NCI-H1092 treated with DMSO at 0.1 percent for 48 hours (cell line): Measurements from ENCODE around the gene H1-8.
"Not testable (repeated sequence)": the region's sequence is repeated elsewhere in the genome, so short reads cannot be mapped to it uniquely, and the experiment has no call there.

ENCODE experiments used
- DNase-seq: peaks from one replicate; lab custom pipeline; 2025; lab: John Stamatoyannopoulos, UW

H1-8 gene

DNA sequence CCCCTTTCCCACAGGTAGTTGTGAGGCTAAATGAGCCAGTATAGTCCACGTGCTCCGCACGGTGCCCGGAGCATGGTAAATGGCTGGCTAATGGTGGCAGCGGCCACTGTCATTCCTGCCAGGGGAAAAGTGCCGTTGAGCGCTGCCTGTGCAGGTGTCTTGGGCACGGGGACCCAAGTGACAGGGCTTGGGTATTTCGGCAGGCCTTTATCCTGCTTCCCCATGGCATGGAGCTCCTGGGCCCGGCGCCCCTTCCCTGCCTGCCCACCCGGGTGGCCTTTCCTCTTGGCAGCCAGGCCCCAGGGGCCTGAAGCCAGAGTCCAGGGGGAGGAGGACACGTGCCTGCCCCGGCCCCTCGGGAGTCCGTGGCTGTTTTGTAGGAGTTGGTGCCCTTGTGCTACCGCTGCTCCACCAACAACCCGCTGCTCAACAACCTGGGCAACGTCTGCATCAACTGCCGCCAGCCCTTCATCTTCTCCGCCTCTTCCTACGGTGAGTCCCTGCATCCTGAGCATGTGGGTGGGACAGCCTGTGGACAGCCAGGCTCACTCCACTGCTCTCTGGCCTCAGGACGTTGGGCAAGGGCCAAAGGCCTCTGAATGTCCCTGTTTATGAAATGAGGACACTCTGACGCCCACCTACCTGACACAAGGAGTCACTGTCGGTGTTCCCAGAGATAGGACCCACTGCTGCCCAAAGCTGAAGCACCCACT is 27.7 kb upstream of the H1-8 start:
- DNase-seq: not testable (repeated sequence)

DNA sequence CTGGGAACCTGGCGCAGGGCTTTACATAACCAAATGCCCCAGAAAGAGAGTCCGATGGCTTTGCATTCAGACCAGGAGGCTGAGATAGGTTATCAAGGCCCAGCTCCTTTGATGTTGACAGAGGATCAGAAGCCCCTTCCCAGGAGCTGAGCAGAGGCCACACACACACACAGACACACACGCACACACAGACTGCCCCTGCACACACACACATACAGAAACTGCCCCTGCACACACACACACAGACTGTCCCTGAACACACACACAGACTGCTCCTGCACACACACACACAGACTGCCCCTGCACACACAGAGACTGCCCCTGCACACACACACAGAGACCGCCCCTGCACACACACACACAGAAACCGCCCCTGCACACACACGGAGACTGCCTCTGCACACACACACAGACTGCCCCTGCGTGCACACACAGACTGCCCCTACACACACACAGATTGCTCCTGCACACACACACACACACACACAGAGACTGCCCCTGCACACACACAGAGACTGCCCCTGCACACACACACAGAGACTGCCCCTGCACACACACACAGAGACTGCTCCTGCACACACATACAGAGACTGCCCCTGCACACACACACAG is 27.0 kb upstream of the H1-8 start:
- DNase-seq: not testable (repeated sequence)

DNA sequence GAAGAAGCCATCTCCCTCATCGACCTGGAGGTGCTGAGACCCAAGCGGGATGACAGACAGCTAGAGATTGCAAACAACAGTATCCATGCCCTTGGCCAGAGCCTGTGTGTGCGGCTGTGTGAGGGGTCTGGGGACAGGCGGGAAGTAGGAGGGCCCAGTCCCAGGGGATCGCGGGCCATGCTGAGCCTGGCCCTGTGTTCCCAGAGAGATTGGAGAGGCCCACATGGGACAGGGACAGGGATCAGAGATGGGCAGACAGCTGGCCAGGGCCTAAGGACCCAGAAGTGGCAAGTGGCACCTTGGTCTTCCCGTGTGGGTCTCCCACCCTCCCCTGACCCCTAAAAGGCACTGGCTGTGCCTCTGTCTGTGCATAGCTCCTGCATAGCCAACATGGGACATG is 25.5 kb upstream of the H1-8 start:
- DNase-seq: no peak

DNA sequence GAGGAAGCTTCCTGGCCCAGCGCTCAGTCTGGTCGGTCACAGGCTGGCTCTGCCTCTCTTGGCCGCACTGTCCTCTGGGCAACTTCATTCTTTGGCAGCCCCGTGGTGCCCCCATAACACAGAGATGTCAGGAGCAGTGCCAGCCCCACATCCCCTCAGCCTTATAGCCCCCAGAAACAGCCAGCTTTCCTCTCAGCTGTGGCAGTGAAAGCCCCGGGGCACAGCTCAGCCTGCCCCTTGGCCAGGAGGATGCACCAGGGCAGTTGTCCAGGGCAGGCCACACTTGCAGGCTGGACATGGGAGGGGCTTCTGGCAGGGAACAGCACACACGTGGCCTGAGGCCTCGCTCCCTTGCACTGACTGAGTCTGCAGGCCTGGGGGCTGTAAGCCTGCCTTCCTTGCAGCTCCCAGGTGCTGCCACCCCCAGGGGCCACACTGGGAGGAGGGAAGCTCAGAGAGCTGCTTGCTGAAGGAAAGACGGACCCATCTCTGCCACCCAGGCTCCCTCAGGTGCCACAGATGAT is 24.9 kb upstream of the H1-8 start:
- DNase-seq: no peak

DNA sequence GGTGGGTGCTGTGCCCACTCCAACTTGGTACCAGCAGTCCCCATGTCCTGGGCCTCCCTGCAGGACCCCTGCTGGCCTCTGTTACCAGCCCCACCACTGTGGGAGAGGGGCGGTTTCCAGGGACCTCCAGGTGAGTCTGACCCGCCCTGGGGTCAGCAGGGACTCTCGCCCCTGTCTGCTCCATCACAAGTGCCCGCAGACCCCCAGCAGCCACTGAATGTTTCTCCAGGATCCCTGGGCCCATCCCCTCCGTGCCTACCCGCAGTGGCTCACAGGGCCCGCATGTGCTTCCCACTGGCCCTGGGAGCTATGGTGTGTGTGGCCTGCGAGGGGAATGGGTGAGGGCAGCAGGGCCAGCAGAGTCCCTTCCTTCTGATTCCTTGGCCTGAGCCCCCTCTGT is 24.4 kb upstream of the H1-8 start:
- no peak for DNase-seq

DNA sequence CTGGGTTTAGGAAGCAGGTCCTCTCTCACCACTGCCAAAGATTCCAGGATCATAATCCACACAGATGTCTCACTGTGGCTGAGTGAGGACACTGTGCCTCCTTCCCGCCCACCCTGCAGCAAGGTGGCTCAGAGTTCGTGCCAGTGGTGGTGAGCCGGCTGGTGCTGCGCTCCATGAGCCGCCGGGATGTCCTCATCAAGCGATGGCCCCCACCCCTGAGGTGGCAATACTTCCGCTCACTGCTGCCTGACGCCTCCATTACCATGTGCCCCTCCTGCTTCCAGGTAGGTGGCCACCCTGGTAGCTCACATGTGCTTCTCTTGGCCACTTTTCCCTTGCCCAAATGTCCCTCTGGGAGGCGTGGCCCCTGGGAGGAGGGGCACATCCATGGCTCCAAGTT is 23.5 kb upstream of the H1-8 start:
- DNase-seq: no peak

DNA sequence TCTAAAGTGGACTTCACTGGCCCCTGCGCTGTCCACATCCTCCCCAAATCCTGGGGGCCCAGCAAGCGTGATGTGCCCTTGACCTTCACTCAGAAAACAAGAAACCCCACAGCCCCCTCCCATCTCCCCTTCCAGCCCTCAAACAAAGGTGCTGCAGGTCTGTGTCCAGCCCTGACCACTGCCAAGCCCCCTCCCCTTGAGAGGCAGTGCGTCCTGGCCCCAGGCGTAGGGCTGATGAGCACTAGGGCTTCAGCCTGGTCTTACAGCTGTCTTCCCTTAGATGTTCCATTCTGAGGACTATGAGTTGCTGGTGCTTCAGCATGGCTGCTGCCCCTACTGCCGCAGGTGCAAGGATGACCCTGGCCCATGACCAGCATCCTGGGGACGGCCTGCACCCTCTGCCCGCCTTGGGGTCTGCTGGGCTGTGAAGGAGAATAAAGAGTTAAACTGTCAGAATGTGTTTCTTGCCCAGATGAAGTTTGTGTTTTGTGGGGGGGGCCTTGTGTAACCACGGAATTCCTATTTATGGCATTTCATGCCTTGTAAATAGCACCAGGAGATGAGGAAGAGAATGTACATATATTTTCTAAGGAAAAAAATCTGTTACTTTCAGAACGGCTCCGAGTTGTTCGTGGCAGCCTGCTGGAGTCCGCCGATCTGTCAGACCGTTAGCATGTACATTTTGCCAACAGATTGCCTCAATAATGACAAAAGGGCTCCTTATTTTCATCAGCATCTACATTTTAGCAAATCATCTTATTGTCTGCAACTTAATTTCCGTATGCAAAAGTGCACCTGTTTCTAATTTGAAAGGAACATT is 22.9 kb upstream of the H1-8 start:
- no peak for DNase-seq

DNA sequence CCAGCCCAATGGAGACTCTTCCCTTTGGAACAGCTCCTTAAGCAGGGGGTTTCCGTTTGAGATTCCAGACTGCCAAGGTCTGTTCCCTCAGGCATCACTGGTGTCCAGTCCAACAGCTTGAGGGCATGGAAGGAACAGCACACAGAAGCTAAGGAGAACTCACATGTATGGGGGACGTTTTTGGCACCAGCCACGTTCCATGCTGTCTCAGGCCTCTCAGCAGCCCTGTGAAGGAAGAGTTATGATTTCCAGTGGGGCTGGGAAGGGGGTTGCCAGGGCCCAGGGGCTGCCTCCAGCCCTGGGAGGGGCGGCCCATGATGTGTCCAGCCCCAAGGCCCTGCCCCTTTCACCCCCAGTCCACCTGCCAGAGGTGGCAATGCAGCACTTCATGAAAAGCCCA is 22.0 kb upstream of the H1-8 start:
- DNase-seq: no peak

DNA sequence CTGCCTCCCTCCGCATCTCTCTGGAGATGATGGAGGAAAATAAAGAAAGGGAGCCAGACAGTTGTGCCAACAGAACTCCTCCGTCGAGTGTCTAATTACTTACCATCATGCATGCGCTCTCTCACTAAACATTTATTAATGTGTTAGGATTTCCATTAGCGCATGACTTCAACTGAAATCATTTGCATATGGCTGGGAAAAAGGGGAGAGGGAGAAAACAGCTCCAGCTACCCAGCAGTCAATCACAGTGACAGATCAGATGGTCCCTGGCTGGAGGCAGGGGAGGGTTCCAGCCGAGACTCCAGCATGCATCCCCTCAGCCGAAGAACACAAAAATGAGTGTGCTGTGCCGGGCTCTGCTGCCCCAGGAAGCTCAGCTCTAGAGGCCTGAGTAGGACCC is 21.4 kb upstream of the H1-8 start:
- DNase-seq: no peak

DNA sequence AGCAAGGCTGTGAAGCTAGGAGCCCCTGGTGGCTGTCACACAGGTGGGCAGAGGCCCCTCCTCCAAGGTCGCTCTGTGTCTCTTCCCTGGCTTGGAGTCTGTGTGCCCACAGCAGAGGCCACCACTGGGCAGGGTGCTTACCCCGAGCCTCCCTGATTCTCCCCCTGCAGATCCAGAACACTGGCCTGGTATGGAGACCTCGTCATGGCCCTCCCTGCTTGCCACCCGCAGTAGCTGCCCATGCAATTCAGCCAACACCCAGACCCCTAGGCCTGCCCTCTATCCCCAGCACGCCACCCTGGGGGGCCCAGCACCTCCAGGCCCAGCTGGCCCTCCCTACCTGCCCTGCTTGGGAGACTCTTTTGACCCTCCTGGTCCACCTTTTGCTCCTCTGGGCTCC is 20.0 kb upstream of the H1-8 start:
- no peak for DNase-seq

DNA sequence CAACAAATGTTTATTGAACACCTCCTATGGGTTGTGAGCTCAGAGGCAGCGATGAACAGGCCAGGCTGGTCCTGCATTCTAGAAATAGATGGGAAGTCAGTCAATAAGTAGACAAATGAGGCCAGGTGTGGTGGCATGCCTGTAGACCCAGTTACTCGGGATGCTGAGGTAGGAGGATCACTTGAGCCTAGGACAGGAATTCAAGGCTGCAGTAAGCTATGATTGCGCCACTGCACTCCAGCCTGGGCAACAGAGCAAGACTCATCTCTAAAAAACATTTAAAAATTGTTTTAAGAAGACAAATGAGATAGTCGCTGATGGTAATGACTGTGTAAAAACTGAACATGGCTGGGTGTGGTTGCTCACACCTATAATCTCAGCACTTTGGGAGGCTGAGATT is 18.9 kb upstream of the H1-8 start:
- no peak for DNase-seq

DNA sequence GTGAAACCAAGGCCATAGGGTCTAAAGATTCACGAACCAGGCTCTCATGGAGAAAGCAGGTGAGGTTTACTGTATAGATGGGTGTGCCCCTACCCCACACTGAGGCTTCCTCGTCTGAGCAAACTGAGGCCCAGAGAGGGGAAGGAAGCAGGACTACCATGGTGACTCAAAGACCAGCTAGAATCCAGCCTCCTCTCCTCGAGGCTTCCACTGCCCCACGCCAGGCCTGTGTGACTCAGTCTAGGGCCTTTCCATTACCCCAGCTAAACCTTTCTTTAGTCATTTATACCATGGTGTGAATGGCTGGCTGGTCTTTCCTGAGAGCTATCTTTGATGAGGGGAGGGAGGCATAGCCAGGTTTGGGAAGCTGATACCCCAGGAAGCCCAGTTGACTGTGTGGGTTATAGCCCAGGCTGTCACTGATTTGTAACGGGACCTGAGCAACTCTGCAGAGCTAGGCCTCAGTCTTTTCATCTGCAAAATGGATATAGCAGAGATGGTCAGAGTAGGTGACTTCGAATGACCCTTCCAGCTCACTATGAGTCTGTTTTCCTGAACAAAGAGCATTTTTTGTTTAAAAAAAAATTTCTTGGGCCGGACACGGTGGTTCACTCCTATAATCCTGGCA is 17.5 kb upstream of the H1-8 start:
- DNase-seq: no peak

DNA sequence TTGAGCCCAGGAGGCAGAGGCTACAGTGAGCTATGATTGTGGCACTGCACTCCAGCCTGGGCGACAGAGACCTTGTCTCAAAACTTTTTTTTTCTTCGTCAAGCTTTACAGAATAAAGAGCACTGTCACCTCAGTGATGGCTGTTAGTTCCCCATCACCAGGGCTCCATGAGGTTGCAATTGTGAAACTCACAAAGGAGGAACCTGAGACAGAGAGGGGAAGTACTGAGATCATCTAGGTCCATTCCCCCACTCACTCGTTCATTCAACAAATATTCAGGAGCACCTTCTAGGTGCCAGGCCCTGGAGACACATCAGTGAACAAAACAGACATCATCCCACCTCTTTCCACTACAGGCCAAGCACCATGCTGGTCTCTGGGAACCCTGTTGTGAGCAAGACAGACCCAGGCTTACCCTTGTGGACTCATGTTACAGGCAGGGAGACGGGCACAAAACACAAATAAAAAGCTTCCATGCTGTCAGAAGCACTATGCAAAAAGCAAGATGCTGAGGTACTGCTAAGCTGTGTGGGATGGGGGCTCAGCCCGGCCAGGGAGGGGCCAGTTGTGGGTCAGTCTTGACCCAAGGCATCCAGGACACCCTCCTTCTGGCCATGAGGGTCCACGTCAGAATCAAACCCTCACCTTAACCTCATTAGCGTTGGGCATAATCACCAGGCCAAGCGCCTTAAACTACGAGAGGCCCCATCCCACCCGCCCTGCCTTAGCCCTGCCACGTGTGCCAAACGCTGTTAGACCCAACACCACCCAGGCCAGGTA is 16.7 kb upstream of the H1-8 start:
- DNase-seq: no peak

DNA sequence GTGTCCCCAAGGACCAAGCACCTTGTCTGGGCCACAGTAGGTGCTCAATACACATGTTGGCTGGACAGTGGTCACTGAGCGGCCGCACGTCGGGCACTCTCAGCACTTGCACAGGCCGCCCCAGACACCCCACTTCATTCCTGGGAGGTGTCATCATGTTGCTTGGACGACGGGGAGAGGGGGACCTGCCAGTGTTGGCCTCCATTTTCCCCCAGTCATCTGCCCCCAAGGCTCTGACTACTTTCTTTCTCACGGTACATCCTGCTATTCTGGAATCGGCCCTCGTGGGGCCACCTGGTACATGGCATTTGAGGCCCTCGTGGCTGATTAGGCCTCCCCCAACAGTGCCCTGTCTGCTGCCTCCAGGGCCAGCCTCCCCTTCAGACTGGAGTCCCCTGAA is 15.7 kb upstream of the H1-8 start:
- no peak for DNase-seq

DNA sequence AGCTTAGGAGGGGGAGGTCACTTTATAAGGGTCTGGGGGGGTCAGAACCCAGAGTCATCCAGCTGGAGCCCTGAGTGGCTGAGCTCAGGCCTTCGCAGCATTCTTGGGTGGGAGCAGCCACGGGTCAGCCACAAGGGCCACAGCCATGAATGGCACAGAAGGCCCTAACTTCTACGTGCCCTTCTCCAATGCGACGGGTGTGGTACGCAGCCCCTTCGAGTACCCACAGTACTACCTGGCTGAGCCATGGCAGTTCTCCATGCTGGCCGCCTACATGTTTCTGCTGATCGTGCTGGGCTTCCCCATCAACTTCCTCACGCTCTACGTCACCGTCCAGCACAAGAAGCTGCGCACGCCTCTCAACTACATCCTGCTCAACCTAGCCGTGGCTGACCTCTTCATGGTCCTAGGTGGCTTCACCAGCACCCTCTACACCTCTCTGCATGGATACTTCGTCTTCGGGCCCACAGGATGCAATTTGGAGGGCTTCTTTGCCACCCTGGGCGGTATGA is 14.3 kb upstream of the H1-8 start, which contains the start of gene RHO:
Gene RHO (plus strand): TSS at position 51 of the 512 bp plus-strand sequence. CDS start 95 bp downstream, at position 146.
- no peak for DNase-seq

DNA sequence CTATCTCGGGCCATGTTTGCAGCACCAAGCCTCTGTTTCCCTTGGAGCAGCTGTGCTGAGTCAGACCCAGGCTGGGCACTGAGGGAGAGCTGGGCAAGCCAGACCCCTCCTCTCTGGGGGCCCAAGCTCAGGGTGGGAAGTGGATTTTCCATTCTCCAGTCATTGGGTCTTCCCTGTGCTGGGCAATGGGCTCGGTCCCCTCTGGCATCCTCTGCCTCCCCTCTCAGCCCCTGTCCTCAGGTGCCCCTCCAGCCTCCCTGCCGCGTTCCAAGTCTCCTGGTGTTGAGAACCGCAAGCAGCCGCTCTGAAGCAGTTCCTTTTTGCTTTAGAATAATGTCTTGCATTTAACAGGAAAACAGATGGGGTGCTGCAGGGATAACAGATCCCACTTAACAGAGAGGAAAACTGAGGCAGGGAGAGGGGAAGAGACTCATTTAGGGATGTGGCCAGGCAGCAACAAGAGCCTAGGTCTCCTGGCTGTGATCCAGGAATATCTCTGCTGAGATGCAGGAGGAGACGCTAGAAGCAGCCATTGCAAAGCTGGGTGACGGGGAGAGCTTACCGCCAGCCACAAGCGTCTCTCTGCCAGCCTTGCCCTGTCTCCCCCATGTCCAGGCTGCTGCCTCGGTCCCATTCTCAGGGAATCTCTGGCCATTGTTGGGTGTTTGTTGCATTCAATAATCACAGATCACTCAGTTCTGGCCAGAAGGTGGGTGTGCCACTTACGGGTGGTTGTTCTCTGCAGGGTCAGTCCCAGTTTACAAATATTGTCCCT is 13.4 kb upstream of the H1-8 start:
- no peak for DNase-seq

DNA sequence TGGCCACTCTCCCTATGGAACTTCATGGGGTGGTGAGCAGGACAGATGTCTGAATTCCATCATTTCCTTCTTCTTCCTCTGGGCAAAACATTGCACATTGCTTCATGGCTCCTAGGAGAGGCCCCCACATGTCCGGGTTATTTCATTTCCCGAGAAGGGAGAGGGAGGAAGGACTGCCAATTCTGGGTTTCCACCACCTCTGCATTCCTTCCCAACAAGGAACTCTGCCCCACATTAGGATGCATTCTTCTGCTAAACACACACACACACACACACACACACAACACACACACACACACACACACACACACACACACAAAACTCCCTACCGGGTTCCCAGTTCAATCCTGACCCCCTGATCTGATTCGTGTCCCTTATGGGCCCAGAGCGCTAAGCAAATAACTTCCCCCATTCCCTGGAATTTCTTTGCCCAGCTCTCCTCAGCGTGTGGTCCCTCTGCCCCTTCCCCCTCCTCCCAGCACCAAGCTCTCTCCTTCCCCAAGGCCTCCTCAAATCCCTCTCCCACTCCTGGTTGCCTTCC is 12.7 kb upstream of the H1-8 start:
- DNase-seq: no peak

DNA sequence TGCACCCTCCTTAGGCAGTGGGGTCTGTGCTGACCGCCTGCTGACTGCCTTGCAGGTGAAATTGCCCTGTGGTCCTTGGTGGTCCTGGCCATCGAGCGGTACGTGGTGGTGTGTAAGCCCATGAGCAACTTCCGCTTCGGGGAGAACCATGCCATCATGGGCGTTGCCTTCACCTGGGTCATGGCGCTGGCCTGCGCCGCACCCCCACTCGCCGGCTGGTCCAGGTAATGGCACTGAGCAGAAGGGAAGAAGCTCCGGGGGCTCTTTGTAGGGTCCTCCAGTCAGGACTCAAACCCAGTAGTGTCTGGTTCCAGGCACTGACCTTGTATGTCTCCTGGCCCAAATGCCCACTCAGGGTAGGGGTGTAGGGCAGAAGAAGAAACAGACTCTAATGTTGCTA is 12.2 kb upstream of the H1-8 start:
- DNase-seq: no peak

DNA sequence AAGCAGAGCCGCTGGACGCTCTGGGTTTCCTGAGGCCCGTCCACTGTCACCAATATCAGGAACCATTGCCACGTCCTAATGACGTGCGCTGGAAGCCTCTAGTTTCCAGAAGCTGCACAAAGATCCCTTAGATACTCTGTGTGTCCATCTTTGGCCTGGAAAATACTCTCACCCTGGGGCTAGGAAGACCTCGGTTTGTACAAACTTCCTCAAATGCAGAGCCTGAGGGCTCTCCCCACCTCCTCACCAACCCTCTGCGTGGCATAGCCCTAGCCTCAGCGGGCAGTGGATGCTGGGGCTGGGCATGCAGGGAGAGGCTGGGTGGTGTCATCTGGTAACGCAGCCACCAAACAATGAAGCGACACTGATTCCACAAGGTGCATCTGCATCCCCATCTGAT is 11.3 kb upstream of the H1-8 start:
- DNase-seq: no peak

DNA sequence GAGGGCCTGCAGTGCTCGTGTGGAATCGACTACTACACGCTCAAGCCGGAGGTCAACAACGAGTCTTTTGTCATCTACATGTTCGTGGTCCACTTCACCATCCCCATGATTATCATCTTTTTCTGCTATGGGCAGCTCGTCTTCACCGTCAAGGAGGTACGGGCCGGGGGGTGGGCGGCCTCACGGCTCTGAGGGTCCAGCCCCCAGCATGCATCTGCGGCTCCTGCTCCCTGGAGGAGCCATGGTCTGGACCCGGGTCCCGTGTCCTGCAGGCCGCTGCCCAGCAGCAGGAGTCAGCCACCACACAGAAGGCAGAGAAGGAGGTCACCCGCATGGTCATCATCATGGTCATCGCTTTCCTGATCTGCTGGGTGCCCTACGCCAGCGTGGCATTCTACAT is 10.7 kb upstream of the H1-8 start:
- no peak for DNase-seq
